OCI-M2 (cell line): Measurements from ENCODE around the gene PRR20G.
"Not testable (repeated sequence)": the region's sequence is repeated elsewhere in the genome, so short reads cannot be mapped to it uniquely, and the experiment has no call there.

Experiments used
- DNase-seq: peaks from one replicate; lab custom pipeline; 2025; ENCODE audit not compliant: unreplicated experiment; lab: John Stamatoyannopoulos, UW

PRR20G gene

DNA sequence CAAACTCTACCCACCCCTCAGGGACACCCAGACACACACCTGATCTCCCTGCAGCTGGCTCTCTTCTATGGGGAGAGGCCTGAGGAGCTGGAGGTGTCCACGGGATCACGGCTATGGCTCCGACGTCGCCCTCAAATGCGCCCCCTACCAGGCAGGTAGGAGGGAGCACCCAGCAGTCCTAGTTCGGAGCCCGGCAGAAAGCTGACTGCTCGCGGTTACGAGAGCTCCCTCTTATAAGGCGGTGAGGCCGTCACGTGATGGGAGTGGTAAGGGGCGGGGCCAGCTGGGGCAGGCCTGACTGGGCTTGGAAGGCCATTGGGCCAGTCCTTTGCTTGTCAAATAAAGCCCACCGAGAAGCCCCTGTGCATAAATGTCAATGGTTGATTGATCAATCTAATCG is at the start of gene PRR20G:
TSS of gene PRR20G (minus strand) at position 207 of the 400 bp plus-strand sequence. CDS start 681 bp downstream, outside the sequence.
- DNase-seq, result no peak

DNA sequence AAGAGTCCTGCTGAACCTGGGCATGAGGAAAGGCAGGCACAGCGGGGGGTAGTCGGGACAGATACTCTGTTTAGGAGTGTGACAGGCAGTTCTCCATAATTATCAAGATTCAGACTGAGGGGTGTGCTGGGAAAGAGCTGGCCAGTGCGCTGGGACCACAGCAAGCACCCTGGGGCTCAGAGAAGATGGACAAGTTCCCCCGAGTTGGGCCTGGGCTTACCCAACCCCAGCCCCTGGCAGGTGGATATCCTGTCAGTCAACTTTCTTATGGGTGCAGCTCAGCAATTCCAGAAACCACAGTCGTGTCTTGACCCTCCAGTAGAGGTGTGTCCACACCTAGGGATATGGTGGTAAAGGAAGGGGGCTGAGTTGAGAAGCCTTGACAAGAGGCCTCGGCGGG is 49.2 kb upstream of the PRR20G start:
- DNase-seq, result no peak

DNA sequence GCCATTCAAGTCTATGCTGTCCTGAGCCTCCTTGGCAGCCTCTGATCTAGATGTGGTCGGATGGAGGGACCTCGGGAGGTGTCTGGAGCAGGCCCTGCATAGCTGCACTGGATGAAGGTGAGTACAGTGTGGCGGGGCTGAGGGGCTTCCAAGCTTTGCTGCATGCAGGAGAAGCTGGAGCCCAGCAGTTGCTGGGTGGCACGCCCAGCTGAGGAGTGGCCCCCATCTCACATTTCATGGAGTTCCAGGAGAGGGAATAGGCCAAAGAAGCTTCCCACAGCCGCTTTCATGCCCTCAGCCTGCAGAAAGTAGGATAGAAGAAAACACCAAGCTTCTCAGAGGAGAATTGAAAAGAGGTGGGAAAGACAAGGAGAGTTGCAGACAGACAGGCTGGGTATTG is 48.3 kb upstream of the PRR20G start:
- no peak for DNase-seq

DNA sequence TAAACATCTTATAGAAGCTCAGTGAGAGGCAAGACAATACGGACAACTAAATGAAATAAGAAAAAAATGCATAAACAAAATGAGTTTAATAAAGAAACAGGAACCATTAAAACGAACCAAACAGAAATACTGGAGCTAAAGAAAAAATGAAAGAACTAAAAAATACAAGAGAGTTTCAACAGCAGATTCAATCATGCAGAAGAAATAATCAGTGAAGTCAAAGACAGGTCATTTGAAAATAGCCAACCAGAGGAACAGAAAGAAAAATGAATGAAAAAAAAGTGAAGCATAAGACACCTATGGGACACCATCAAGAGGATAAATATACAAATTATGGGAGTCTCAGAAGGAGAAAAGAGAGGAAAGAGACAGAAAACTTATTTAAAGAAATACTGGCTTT is 42.5 kb upstream of the PRR20G start:
- no peak for DNase-seq

DNA sequence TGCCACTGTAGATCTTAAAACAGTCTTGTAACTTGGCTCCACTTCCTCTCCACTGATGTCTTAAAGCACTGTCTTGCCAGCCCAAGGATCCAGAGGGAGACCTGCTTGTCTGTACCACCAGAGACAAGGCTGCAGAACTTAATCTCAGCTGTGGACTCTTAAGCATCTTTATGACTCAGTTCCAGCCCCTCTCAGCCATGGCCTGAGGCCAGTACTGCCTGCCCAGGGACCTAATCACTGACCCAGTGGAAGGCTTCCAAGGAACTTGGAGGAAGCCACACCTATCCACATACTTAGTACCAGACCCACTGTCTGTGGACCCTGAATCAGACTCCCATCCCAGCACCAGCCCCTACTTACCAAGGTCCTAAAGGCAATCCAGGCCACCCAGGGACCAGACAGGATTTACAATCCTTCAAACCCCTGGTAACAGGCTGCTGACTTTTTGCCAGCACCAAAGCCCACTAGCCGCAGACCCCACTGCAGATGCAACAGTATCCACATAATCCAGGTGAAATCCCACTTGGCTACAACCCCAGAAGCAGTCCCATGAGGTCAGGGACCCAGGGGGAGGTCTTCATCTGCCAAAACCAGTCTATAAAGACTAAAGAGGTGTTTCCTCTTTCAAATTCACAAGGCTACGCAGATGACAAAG is 41.9 kb upstream of the PRR20G start:
- DNase-seq, result no peak

DNA sequence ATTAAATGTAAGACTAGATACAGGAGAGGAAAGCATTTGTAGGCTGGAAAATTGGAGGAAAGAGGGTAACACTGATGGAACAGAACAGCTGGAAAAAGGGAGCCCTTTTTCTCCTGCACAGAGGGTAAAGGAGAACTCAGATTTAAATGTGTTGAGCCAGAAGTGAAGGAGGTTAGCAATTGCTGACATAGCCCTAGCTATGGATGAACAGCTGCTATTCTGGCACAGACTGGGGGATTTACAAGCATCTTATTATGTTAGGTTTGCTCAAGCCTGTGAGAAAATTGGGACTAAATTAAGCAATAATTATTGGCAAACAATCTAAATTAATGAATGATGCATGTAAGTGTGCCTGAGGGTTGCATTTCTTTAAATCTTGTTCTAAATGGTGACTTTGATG is 40.6 kb upstream of the PRR20G start:
- DNase-seq, result no peak

DNA sequence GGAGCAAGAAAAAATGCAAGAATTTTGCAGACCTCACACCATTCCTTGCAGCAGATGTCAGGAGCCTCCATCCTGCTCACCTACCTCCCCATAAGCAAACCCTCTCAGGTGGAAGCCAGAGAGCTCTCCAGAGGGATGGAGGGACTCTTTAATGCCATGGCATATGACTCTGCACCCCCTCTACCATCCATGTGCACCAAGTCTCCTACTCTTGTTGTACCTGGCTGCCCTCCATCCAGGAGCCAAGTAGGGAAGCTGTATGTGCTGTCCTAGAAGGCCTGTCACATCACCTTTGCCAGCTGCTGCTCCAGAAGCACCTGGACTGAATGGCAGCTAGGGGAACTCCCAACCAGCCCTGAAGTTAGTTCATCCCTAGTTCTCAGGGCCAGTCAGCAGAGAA is 38.5 kb upstream of the PRR20G start:
- no peak for DNase-seq

DNA sequence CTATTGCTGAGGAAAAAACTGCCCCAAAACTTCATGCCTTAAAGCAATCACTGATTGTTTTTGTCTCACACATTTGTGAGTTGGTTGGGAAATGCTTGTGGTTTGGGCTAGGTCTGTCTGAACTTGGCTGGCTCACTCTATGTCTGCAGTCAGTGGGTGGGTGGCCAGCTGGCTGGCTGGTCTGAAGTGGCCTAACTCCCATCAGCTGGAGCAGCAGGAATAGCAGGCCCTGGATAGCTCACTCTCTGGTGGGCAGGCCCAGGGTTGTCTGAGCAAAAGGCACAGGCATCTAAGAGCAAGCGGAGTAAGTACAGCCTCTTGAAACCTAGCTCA is 37.7 kb upstream of the PRR20G start:
- DNase-seq, result no peak

DNA sequence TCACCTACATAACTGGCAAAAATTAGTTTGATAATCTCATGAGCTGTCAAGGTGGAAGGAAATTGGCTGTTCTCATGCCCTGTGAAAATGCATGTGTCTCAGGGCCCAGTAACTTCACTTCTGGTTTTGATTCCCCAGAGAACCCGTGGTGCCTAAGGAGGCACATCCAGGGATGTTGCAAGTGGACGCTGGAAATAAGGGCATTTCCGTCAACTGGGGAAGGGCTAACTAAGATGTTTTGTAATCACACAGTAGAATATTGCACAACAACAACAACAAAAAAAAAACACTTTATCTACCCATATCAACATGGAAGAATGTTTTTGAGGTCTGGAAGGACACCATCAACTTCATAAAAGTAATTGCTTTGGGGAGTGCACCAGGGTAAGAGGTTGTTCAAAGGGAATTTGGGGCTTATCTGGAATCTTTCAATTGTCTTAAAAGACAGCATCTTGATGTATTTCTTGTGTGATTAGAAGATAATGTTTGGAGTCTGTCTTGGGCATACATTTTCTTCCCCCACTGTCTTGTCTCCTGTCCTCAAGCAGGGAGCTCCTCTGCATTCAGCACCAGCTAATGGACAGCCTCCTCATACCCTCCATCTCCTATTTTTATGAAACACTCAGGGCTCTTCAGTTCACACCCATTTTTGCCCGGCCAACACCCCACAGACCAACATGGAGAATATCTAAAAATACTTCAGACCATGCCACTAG is 37.2 kb upstream of the PRR20G start:
- DNase-seq, result no peak

DNA sequence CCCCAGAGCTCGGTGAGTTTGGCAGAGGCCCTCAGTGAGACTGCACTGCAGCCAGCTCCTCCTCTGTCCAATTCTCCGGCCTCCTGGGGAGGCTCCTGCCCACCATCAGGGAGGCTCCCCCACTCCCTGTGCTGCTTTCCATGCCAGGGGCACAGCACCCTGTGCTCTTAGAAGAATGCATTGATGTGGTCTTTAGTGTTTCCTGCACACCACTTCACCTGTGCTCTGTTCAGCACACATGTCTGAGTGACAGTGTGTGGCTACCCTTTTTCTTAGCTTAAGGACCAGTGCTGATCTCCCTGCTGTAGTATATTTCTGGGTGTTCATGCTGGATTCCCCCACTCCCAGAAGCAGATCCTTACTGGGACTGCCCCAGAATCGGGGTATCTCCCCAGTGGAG is 36.2 kb upstream of the PRR20G start:
- DNase-seq, result no peak

DNA sequence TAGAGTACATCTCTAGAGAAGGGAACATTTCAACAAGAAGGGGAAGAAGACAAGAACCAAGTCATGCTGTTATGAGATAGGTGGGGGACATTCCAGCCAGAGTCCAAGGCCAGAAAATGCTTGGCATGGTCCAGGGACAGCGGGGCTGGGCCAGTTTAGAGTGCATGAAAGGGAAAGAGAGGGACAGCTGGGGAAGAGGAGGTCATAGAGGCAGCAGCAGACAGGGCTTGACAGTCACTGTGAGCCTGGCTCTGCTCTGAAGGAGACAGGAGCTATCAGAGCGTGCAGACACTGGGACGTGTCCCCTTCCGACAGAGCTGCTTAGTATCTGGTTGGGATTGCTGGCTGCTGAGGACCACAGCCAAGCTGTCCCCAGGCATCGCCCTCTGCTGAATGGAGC is 35.7 kb upstream of the PRR20G start:
- DNase-seq, result no peak

DNA sequence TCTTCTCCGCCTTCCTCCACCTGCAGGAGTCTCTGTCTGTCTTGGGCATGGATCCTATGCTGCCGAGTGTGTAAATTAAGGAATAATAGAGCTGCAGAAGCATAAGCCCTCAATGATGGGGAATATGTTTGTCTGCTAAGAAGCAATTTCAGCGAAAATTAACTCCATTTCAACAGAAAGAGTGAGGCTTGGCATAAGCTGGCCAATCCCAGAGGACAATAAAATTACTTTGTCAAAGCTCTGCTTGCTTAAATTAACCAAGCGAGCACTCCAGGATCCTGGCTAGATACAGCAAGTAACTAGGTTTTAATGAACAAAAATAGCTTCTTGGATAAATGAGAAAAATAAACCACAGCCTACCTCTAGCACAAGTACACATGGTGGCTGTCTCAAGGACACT is 33.5 kb upstream of the PRR20G start:
- DNase-seq, result no peak

DNA sequence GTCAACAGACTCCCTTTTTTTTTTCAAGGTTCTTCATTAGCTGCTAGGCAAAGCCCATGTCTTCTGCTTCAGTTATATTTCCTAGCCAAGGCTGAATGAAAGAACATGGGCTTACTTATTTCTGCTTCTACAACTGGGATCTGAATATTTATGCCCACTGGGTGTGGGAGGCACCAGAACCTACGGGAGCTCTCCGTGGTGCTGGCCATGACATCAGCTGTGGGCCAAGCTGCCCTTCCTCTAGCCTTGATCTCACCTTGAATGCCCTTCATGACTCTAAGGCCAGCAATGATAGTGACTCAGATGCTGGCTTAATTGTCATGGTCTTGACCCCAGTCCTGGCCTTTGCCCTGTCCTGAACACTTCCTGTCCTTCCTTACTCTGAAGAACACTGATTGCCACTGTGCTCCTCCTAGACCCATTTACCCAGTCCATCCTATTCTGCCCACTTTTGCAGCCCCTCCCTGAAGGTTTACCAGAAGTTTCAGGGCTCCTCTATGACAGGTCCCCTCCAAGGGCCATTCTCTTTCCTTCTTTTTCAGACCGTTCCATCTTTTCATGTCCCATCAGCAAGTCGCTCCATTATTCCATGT is 32.8 kb upstream of the PRR20G start:
- no peak for DNase-seq

DNA sequence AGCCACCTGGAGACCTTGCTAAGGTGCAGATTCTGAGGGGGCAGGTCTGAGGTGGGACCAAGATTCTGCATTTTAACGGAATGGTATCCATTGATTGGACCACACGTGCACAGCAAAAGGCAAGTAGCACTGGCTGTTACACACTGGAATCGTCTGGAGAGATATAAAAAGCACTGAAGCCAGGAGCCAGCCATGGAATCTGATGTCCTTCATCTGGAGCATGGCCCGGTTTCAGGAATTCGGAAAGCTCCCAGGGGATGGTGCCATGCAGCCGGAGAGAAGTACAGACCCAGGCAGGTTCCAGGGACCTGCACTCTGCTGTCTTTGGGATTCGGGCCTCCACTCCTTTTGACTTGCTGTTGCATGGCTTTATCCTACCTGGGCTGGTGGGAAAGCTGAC is 28.8 kb upstream of the PRR20G start:
- no peak for DNase-seq

DNA sequence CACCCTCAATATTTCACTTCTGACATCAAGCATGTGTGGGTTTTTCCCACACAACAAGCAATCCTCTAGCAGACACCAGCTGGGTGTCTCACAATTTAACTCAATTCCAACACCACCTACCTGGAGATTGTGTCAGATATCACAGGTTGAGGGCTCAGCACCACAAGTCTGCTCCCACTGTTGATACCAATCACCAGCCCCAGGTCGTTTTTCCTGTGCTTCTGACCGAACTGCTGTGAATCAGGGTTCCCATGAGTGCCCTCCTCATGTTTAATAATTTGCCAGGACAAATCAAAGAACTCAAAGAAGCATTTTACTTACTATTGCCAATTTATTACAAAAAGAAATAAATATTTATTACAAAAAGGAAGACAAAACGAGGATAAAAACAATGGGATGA is 25.0 kb upstream of the PRR20G start:
- no peak for DNase-seq

DNA sequence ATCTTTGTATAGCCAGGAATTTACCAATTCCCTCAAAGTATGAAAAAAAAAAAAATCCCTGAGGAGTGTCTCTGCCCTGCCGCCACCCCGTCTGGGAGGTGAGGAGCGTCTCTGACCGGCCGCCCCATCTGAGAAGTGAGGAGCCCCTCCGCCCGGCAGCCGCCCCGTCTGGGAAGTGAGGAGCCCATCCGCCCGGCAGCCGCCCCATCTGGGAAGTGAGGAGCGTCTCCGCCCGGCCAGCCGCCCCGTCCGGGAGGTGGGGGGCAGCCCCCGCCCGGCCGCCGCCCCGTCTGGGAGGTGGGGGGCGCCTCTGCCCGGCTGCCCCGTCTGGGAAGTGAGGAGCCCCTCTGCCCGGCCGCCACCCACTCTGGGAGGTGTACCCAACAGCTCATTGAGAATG is 21.0 kb upstream of the PRR20G start:
- not testable (repeated sequence) for DNase-seq

DNA sequence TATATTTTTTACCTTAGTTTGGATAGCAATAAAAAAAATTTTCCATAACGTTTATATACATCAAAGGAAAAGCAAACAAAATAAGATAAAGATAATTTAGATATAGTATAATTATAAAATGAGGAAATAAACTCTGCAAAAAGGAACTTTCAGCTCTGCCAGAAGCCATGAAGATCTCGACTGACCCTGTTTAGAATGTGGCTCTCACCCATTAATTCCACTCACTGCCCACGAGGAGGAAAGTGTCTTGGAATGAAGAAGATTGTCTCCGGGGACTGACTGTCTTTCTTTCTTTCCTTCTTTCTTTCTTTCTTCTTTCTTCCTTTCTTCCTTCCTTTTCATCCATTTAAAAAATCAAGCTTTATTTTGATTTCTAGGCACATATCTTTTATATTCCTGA is 20.1 kb upstream of the PRR20G start:
- no peak for DNase-seq

DNA sequence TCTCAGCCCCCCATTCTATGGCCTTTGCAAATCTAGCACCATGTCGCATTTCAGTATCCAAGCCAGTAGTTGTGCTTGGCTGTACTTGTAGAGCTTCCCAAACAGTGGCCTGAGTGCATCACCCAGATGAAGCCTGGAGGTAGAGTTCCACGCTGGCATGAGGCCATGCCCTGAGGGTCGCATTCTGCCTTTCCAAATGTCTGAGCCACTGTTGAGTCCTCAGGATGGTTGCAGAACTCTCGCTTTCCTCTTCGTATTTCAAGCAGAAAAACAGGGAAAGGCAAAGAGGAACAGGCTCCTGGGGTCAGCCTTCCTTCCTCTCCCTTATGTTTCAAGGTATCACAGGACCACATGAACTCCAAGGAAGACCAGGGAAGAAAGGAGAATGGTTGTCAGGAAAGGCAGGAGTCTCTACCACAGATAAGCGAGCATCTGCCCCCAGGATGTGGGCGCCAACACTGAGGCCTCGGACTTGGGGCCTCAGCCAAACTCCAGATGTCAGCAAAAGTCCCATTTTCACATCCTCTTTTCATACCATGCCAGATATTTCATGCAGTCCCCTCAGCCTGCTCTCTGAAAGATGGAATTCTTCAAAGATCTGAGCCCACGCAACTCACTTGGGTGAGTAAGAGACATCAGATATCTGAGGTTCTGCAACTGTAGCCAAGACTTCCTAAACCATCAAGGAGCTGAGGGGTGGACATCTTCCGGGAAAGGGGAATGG is 19.4 kb upstream of the PRR20G start:
- DNase-seq, result no peak

DNA sequence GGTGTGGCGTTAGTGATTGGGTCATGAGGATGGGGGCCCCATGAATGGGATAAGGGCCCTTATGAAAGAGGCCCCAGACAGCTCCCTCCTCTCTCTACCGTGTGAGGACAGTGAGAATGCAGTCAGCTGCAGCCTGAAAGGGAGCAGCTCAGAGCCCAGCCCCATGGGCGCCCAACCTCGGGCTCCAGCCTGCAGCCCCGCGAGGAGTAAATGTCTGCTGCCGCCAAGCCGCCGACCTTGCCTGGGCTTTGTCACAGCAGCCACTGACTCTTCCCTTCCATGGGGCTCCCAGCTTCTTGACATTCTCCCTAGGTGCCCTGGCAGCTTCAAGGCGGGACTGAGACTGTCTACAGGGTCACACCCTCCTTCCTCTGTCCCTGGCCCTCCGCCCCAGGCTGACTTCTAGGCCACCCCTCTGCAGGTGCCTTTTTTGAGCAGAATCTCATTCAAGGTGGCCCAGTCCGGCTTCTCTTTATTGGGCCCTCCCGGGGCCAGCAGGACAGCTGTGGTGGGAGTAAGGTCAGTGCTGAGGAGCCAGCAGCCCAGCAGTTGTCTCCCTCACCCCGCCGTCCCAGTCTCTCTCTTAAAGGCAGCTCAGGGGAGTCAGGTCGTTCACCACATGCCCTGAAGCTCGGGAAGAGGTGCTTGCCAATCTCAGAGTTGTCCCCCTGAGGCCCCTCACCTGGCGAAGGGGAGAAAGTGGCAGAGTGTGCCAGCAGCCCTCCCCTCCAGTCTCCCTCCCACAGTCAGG is 18.7 kb upstream of the PRR20G start:
- DNase-seq, result no peak

DNA sequence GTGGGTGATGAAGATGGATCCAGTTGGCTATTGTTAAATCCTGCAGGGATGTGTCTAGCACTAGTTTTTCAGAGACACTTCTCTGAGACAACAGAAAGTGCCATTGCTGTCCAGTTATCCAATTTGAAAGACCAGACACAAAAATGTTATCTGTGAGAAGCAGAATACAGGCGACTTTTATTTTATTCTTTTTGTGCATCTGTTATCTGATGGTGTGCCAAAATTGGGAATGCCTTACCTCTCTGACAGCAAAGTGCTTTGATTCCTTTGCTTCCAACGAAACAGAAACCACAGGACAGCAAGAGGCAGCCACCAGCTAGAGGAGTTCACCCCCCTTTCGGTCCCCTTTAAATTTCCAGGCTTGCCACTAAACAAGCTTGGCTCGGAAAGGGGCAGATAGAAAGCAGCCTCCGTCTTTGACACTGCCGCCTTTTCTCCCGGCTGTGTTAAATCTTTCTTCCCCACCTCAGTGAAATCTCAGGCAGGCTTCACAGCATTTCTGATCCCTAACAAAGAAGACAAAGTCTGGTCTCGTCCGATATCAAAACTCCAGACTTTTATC is 17.7 kb upstream of the PRR20G start:
- DNase-seq, result no peak

DNA sequence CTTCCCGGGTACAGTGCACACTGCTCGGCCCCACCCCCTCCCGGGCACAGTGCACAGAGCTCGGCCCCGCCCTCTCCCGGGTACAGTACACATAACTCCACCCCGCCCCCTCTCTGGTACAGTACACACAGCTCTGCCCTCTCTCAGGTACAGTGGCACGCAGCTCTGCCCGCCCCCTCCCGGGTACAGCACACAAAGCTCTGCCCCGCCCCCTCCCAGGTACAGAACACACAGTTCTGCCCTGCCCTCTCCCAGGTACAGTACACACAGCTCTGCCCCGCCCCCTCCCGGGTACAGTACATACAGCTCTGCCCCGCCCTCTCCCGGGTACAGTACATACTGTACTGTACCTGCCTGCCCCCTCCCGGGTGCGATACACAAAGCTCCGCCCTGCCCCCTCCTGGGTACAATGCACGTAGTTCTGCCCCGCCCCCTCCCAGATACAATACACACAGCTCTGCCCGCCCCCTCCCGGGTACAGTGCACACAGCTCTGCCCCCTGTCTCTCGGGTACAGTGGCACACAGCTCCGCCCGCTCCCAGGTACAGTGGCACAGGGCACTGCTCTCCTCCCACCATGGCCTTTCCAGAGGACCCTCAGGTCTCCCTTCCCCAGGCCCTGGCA is 16.4 kb upstream of the PRR20G start:
- no peak for DNase-seq
